Measurements from ENCODE around the gene MAPK14.
"Not testable (repeated sequence)": the region's sequence is repeated elsewhere in the genome, so short reads cannot be mapped to it uniquely, and the experiment has no call there.

DNA sequence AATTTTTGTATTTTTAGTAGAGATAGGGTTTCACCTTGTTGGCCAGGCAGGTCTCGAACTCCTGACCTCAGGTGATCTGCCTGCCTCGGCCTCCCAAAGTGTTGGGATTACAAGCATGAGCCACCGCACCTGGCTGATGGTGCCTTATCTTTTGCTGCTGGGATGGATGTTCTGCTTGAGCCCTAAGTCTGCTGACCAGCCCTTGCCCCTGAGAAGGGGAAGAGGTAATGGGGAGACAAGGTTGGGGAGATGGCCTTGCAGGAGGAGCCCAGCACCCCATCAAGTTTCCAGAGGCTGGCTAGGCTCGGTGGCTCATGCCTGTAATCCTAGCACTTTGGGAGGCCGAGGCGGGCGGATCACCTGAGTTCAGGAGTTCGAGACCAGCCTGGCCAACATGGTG, 96.7 kb downstream of the MAPK14 start:
- TF ChIP-seq, protein P1, sequence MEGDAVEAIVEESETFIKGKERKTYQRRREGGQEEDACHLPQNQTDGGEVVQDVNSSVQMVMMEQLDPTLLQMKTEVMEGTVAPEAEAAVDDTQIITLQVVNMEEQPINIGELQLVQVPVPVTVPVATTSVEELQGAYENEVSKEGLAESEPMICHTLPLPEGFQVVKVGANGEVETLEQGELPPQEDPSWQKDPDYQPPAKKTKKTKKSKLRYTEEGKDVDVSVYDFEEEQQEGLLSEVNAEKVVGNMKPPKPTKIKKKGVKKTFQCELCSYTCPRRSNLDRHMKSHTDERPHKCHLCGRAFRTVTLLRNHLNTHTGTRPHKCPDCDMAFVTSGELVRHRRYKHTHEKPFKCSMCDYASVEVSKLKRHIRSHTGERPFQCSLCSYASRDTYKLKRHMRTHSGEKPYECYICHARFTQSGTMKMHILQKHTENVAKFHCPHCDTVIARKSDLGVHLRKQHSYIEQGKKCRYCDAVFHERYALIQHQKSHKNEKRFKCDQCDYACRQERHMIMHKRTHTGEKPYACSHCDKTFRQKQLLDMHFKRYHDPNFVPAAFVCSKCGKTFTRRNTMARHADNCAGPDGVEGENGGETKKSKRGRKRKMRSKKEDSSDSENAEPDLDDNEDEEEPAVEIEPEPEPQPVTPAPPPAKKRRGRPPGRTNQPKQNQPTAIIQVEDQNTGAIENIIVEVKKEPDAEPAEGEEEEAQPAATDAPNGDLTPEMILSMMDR (IDR thresholded peaks at IDR 0.05; ENCODE audit: low read depth, low read length, poor library complexity, severe bottlenecking): not testable (repeated sequence)
- not testable (repeated sequence) for TF ChIP-seq EZH2phosphoT487 (IDR thresholded peaks at IDR 0.05; ENCODE audit: borderline replicate concordance, low read length)
